Stimulated activated CD8-positive, alpha-beta memory T cell treated with anti-CD3 and anti-CD28 coated beads, Interleukin-12 subunit alpha, Interleukin-12 subunit beta, amount 100 ng/mL, for 1 hour (primary cell): Measurements from ENCODE around the gene RGS9BP.
"Not testable (repeated sequence)": the region's sequence is repeated elsewhere in the genome, so short reads cannot be mapped to it uniquely, and the experiment has no call there.

Experiments
- DNase-seq: peaks from one replicate; pipeline ENCODE4 v3.0.0-alpha.2; 2020; ENCODE audit warnings: low read depth

The RGS9BP gene

DNA sequence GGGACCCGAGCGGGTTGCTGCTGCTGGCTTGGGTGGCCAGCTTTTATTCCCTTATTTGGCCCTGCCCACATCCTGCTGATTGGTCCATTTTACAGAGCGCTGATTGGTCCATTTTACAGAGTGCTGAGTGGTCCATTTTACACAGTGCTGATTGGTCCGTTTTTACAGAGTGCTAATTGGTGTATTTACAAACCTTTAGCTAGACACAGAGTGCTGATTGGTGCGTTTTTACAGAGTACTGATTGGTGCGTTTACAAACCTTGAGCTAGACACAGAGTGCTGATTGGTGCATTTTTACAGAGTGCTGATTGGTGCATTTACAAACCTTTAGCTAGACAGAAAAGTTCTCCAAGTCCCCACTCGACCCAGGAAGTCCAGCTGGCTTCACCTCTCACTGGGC, 24.5 kb downstream of the RGS9BP start:
- DNase-seq, result not testable (repeated sequence)

DNA sequence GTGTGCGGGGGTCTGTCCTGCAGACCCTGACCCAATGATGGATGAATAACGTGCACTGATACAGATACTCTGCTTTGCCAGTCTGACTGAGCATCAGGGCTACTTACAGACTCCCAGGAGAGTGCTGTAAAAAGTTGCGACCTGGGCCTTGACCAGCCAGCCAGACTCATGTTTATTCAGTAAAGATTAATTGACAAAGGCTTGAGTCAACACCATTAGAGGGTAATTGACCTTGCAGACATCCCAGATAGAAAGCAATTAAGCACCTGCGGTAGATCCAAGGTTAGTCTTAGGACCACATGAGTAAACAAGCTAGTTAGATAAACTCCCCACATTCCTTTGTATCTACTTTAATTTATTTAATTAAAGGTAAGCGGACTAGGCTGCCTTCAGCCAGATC, 26.4 kb downstream of the RGS9BP start:
- DNase-seq, result no peak

DNA sequence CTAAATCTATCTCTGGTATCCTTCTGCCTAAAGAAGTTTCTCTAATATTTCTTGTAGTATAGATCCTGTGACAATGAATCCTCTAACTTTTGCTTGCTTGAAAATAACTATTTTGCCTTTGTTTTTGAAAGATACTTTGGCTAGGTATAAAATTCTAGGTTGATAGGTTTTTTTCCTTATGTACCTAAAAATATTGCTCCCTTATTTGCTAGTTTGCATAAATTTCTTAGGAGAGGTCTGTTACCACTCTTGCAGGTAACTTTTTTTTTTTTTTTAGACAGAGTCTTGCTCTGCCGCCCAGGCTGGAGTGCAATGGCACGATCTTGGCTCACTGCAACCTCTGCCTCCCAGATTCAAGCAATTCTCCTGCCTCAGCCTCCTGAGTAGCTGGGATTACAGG, 28.4 kb downstream of the RGS9BP start:
- DNase-seq, result not testable (repeated sequence)

DNA sequence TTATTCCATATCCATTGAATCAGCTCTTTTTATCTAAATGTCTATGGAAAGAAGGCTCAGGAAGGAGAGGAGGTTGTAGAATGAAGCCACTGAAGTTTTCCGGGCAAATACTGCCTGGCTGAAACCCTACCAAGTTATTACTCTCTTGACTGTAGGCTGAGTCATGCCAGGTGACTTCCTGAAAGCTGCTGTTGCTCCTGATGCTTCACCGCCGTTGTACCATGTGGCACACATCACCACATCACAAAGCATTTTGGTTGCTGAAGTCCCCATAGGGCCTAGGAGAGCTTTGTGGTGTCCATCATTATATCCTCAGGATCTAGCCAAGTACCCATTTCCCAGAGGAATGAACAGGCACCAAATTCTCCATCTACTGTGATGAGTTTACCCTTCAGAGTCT, 32.8 kb downstream of the RGS9BP start:
- no peak for DNase-seq

DNA sequence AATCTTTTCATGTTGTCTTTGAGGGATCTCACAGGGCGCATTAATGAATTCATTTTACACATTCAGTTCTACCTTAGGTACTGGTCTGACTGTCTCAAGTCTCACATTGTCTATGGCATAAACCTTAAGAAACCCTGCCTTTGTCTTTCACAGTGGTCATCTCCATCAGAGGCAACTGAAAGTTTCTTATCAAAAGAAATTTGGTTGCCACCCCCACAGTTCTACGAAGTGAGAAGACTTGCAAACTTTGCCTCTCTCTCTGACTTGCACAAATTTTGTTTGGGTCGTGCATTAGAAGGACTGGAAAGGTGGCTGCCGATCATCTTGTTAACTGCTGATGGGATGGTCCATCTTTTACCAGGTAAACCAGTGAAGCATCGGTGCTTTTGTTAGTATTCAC, 33.4 kb downstream of the RGS9BP start:
- DNase-seq, result no peak

DNA sequence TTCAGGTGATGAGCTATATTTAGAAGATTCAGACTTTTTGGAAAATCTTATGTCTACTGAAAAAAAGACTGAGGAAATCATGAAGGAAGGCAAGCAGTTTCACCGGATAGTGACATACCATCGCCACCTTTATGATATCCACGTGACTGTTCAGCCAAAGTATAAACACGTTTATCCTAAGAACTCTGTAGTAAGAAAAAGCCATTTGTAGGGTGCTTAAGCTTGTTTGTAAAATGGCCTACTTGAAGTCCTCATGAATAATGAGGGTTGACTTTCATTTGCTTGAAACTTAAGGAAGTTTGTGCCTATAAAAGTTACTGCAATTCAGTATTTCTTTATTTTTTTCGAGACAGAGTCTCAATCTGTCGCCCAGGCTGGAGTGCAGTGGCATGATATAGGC, 36.1 kb downstream of the RGS9BP start:
- no peak for DNase-seq

DNA sequence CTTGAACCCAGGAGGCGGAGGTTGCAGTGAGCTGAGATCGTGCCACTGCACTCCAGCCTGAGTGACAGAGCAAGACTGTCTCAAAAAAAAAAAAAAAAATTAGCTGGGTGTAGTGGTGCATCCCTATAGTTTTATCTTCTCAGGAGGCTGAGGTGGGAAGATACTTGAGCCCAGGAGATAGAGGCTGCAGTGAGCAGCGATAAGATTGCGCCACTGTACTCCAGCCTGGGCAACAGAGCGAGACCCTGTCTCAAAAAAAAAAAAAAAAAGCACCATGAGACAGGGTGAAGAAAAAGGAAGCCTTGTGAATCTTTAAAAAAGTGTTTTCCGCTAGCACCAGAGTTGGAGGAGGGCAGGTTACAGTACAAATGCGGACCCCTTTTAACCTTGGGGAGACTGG, 40.6 kb downstream of the RGS9BP start:
- DNase-seq, result not testable (repeated sequence)

DNA sequence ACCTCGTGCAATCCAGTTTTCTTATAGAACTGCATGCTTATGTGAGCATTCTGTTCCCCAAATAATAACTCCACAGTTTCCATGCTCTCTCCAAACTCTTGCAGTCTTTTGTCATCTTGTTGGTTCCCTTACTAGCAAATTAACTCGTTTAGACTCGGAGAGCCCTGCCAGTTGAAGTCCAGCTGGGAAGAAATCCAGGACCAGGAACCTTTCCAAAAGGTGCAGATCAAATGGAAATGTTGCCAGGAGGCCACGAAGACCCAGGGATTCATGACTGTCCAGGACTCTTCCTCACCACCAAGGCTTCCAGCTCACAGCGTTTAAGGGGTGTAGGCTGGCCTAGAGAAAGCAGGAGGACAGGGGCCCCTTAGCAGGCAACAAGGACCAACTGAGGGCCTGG, 41.8 kb downstream of the RGS9BP start:
- no peak for DNase-seq

DNA sequence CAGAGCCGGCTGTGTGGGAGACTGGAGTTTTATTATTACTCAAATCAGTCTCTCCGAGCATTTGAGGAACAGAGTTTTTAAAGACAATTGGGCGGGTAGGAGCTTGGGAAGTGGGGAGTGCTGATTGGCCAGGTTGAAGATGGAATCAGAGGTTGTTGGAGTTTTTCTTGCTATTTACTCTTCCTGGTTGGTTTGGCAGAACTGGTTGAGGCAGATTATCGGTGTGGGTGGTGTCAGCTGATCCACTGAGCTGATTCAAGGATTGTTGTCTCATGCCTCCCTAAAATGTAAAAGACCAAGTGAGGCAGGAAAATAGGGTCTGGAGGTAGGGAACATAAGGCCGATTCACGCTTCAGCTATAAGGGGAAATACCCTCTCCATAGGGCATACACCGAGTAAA, 42.6 kb downstream of the RGS9BP start:
- no peak for DNase-seq

DNA sequence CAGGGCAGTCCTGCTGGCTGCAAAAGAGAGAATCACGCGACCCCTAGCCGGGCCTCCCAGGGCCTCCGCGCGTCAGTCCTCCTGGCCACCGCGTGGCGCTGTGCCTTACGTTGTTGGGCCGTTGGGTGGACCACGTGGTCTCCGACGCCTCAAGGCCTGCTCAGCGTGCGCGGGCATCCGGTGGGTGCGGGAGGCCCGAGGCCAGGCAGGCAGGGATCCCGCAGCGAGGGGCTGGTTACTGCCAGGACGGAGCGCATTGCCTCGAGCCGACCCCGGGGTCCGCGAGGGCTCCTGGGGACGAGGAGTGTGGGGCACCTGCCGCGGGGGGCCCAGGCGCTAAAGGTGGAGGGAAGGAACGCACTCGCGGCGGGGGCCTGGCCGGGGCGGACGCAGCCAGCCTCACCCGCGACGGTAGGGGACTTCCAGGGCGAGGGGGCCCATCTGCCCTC, 44.0 kb downstream of the RGS9BP start, which contains the start of gene TDRD12:
Gene TDRD12, plus strand, starts transcription at position 157 of the 449 bp plus-strand sequence. CDS start 306 bp downstream, outside the sequence.
- DNase-seq, result no peak

DNA sequence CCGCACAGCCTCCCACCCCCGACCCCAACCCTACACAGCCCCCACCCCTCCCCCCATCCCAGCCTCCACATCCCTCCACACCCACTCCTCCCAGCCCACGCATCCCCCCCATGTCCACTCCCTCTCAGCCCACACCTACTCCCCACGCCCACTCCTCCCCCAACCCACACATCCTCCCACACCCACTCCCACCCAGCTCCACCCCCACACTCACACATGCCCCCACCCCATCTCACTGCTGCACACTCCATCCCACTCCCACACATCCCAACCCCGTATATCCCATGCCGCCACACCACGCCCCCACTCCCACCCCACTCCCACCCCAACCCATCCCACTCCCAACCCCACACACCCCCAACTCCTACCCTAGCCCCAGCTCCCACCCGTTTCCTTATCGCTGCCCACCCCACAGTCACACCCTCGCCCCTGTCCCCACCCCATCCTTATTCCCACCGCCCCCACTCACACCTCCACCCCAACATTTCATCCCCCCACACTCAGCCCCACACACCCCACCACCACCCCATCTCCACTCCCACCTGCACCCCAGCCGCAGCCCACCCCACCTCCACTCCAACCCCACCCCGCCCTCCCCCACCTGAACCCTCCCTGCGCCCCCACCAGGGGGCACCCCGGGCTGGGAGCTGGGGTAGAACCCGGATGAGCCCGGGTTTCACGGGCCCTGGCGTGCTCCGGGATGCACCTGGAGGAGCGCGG, 44.7 kb downstream of the RGS9BP start:
- no peak for DNase-seq

DNA sequence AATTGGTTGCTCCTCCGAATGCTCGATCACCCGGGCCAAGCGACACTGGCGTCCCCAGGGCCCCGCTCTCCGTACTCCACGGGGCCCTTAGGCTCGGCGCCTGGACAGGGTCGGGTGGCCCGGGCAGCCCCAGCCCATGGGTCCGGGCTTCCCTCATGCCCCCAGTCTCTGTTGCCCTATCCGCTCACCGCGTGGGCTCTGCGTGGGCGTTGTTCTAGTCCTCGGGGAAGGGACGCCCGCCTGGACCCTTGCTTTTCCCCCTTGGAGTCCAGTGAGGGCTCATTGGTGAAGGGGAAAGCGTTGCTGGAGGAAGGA, 45.2 kb downstream of the RGS9BP start:
- no peak for DNase-seq
